ENCODE data around the gene PROM1. TPM values are rescaled to one million over a fixed set of nuclear protein-coding genes. Genes with fewer than 3 reads are reported as not detected.

Gene PROM1
- total and polyA plus RNA-seq, 9 of the 15 experiments (the other 6 are each of a cell fraction or from before 2014, with no cell fraction given): 0.05 TPM; not detected in 8

DNA sequence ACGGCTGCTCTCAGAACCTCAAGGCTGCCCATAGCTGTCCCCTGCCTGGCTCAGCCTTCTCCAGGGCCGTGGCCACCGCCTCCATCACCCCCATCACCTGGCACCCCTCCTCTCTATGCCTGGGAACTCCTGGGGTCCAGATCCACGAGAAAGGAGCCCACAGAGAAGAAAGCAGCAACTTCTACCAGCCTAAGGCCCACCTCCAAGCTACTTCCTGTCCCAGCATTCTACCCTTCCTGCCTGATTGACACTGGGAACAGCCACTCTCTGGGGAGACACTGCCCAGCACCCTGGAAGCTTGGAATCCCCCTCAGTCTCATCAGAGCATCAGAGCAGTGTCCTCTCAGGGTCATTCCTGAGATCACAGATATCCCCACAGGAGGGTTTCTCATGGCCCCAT, 36.9 kb upstream of the PROM1 start:
- in situ Hi-C loops (cut with MboI) (no loop called here), intact Hi-C loops (cut with micrococcal nuclease) (no loop called here)
- TF ChIP-seq, protein P1, sequence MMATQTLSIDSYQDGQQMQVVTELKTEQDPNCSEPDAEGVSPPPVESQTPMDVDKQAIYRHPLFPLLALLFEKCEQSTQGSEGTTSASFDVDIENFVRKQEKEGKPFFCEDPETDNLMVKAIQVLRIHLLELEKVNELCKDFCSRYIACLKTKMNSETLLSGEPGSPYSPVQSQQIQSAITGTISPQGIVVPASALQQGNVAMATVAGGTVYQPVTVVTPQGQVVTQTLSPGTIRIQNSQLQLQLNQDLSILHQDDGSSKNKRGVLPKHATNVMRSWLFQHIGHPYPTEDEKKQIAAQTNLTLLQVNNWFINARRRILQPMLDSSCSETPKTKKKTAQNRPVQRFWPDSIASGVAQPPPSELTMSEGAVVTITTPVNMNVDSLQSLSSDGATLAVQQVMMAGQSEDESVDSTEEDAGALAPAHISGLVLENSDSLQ (IDR thresholded peaks at IDR 0.05): peak; percentile 86
- no peak for TF ChIP-seq PPARD (CRISPR knock-in tag; IDR thresholded peaks at IDR 0.05)
- BruUV-seq (replicated peaks): no TSS peak
- no peak overlapping the region for H3K9ac ChIP-seq (ENCODE audit: insufficient read depth in 1 of 2, low read depth in 2 of 2, low read length in 2 of 2)
- ATAC-seq (no peak), DNase-seq (ENCODE audit: extremely low read depth in 1 of 4, low spot score in 3 of 4) (no peak), FAIRE-seq (no peak)
- peaks cover 0 to 35% of the 10 kb centered on the region in 2 experiments; a peak in 3 of 5 replicates for H3K27me3 ChIP-seq (ENCODE audit: control insufficient read depth in 2 of 2, insufficient read depth in 2 of 2, low read length in 2 of 2)
- H3K4me1 ChIP-seq (replicated peaks in 1 of 2; ENCODE audit: control insufficient read depth in 2 of 2, insufficient read depth in 2 of 2, low read length in 2 of 2): no peaks in the 10 kb centered on the region
- H2AFZ ChIP-seq (ENCODE audit: low read depth, low read length): no peak overlapping the region
- H3K36me3 ChIP-seq (ENCODE audit: control insufficient read depth, insufficient read depth, low read length): no peaks in the 10 kb centered on the region
- ChIA-PET CTCF (ENCODE audit: low intra/inter-chr PET ratio) (no interaction called here), POLR2A (no interaction called here)
- 0% methylated on average over 3 of the region's 4 CpGs for WGBS (ENCODE audit: insufficient coverage, low coverage, missing lambda C conversion rate)
- H4K20me1 ChIP-seq (replicated peaks; ENCODE audit: control insufficient read depth, insufficient read depth, low read length): no peaks in the 10 kb centered on the region
- no peak overlapping the region for H3K4me3 ChIP-seq
- H3K4me2 ChIP-seq (ENCODE audit: insufficient read depth, low read length): no peak overlapping the region
- H3K9me3 ChIP-seq (replicated peaks; ENCODE audit: control insufficient read depth, insufficient read depth, low read depth, low read length): no peaks in the 10 kb centered on the region
- no peak overlapping the region for H3K27ac ChIP-seq (ENCODE audit: extremely low read depth, low read depth, low read length)
- H3K9me1 ChIP-seq (ENCODE audit: control insufficient read depth, insufficient read depth, low read length): no peaks in the 10 kb centered on the region
- H3K79me2 ChIP-seq (ENCODE audit: control insufficient read depth, insufficient read depth, low read length): no peaks in the 10 kb centered on the region

DNA sequence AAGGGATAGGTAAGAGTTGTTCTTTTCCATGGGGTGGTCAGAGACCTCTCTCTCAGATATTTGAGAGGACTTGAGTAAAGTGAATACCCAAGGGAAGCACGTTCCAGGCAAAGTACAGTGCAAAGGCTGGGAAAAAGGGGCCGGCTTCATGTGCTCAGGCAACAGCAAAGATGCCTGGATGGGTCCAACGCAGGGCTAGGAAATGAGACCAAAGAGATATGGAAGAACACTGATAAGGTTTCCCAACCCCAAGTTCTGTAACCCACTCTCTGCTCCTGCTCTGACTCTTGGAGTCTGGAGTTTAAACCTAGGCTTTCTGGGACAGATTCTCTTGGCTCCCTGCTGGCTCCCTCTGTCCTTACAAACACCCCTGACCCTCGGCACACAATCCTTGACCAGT, 36.2 kb upstream of the PROM1 start:
- intact Hi-C loops (cut with micrococcal nuclease): no loop called here
- Histone ChIP-seq H3K4me2 (ENCODE audit: insufficient read depth, low read length) (no peak overlapping the region), H3K27me3 (ENCODE audit: control insufficient read depth in 2 of 2, insufficient read depth in 2 of 2, low read length in 2 of 2) (peaks cover 0 to 34% of the 10 kb centered on the region in 2 experiments; a peak in 3 of 5 replicates), H3K27ac (ENCODE audit: extremely low read depth, low read depth, low read length) (no peak overlapping the region), H3K79me2 (ENCODE audit: control insufficient read depth, insufficient read depth, low read length) (no peaks in the 10 kb centered on the region), H3K9ac (ENCODE audit: insufficient read depth in 1 of 2, low read depth in 2 of 2, low read length in 2 of 2) (no peak overlapping the region), H3K36me3 (ENCODE audit: control insufficient read depth, insufficient read depth, low read length) (no peaks in the 10 kb centered on the region), H3K4me3 (no peak overlapping the region), H3K9me3 (replicated peaks; ENCODE audit: control insufficient read depth, insufficient read depth, low read depth, low read length) (no peaks in the 10 kb centered on the region), H3K4me1 (replicated peaks in 1 of 2; ENCODE audit: control insufficient read depth in 2 of 2, insufficient read depth in 2 of 2, low read length in 2 of 2) (no peaks in the 10 kb centered on the region), H4K20me1 (replicated peaks; ENCODE audit: control insufficient read depth, insufficient read depth, low read length) (no peaks in the 10 kb centered on the region), H2AFZ (ENCODE audit: low read depth, low read length) (no peak overlapping the region), H3K9me1 (ENCODE audit: control insufficient read depth, insufficient read depth, low read length) (no peaks in the 10 kb centered on the region)
- in situ Hi-C loops (cut with MboI): no loop called here
- ATAC-seq: no peak
- no peak for FAIRE-seq
- BruUV-seq (replicated peaks): no TSS peak
- 0% methylated on average over 4 of the region's 4 CpGs for WGBS (ENCODE audit: insufficient coverage, low coverage, missing lambda C conversion rate)
- DNase-seq (ENCODE audit: extremely low read depth in 1 of 4, low spot score in 3 of 4): no peak
- TF ChIP-seq, protein P2, sequence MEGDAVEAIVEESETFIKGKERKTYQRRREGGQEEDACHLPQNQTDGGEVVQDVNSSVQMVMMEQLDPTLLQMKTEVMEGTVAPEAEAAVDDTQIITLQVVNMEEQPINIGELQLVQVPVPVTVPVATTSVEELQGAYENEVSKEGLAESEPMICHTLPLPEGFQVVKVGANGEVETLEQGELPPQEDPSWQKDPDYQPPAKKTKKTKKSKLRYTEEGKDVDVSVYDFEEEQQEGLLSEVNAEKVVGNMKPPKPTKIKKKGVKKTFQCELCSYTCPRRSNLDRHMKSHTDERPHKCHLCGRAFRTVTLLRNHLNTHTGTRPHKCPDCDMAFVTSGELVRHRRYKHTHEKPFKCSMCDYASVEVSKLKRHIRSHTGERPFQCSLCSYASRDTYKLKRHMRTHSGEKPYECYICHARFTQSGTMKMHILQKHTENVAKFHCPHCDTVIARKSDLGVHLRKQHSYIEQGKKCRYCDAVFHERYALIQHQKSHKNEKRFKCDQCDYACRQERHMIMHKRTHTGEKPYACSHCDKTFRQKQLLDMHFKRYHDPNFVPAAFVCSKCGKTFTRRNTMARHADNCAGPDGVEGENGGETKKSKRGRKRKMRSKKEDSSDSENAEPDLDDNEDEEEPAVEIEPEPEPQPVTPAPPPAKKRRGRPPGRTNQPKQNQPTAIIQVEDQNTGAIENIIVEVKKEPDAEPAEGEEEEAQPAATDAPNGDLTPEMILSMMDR (IDR thresholded peaks at IDR 0.05 in 2 of 3, conservative IDR thresholded peaks at IDR 0.05 in 1 of 3; ENCODE audit: insufficient read depth in 2 of 3, low read depth in 1 of 3, low read length in 3 of 3): no peak
- no peak for TF ChIP-seq EGR1 (conservative IDR thresholded peaks at IDR 0.05)
- POLR2A ChIA-PET: no interaction called here
- CTCF ChIA-PET (ENCODE audit: low intra/inter-chr PET ratio): no interaction called here

All from K562 (cell line).